Esophagus muscularis mucosa (tissue), 3 donors: ENCODE data around the gene DEFB121.

Source experiments
- POLR2A ChIP-seq: fragments of 450-650 bp; IDR thresholded peaks from one replicate; pipeline ENCODE4 v1.6.1; 2017; ENCODE audit warnings: antibody characterized with exemption, moderate library complexity, mild to moderate bottlenecking, low read depth
- POLR2AphosphoS5 ChIP-seq, 2 donors: sonication (generic); formaldehyde crosslinking; IDR thresholded peaks; one replicate each; pipeline ENCODE4 v1.6.1; 2017; ENCODE audit warnings: antibody characterized with exemption in 2 of 2
- TF ChIP-seq, protein P1 (sequence below), 3 experiments: fragments of 200-600 bp in 2 of 3; fragments of 450-650 bp in 1 of 3; sonication (generic) in 2 of 3; IDR thresholded peaks; one replicate each; pipeline ENCODE4 v1.5.1; 2017 to 2019; ENCODE audit warnings: antibody characterized with exemption in 3 of 3, mild to moderate bottlenecking in 2 of 3, moderate library complexity in 1 of 3

DNA sequence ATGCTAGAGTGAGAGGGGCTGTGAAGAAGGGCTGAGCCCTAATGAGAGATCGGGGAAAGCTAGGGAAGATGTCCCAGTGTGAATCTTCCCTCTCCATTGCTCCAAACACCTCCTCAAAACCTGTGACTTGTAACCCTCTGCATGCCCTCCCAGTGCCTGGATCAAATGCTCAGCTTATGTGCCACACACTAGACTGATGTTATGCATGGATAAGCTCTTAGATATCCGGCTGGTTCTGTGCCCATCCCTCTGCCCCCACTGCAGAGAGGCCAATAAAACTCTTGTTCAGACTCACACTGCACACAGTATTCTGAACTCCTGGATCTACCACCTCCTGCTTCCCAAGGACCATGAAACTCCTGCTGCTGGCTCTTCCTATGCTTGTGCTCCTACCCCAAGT, 37.7 kb downstream of the DEFB121 start, which contains the start of gene DEFB118:
- TF ChIP-seq, protein P1, sequence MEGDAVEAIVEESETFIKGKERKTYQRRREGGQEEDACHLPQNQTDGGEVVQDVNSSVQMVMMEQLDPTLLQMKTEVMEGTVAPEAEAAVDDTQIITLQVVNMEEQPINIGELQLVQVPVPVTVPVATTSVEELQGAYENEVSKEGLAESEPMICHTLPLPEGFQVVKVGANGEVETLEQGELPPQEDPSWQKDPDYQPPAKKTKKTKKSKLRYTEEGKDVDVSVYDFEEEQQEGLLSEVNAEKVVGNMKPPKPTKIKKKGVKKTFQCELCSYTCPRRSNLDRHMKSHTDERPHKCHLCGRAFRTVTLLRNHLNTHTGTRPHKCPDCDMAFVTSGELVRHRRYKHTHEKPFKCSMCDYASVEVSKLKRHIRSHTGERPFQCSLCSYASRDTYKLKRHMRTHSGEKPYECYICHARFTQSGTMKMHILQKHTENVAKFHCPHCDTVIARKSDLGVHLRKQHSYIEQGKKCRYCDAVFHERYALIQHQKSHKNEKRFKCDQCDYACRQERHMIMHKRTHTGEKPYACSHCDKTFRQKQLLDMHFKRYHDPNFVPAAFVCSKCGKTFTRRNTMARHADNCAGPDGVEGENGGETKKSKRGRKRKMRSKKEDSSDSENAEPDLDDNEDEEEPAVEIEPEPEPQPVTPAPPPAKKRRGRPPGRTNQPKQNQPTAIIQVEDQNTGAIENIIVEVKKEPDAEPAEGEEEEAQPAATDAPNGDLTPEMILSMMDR (IDR thresholded peaks at IDR 0.05), result no peak
- TF ChIP-seq POLR2AphosphoS5 (IDR thresholded peaks at IDR 0.05) (no peak), POLR2A (no peak)
